ENCODE results near the gene CREG2. TPM values are rescaled to one million over a fixed set of nuclear protein-coding genes. Genes with fewer than 3 reads are reported as not detected.

The CREG2 gene, protein sequence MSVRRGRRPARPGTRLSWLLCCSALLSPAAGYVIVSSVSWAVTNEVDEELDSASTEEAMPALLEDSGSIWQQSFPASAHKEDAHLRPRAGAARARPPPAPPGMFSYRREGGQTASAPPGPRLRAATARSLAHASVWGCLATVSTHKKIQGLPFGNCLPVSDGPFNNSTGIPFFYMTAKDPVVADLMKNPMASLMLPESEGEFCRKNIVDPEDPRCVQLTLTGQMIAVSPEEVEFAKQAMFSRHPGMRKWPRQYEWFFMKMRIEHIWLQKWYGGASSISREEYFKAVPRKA
- under 1 TPM; 0.37 to 0.96 (median 0.55) TPM for polyA plus RNA-seq (ENCODE audit: insufficient read length in 3 of 3)
- long read RNA-seq, donor 1 = 0 reads
- long read RNA-seq, donor 2 = 0 reads
- long read RNA-seq, donor 3 = 0 reads
- long read RNA-seq, donor 4 = 0 reads
- long read RNA-seq, donor 5 = 0 reads
- long read RNA-seq, donor 6 = 0 reads
- long read RNA-seq, donor 7 = 0 reads
- long read RNA-seq, donor 8, partial matches to known transcripts = 0 of 1 reads
- long read RNA-seq, donor 8, other reads (novel, unspliced or antisense) = 0 of 1 reads
- long read RNA-seq, donor 9 = 0 reads
- long read RNA-seq, donor 10, full-length matches to known transcripts = 1 of 1 reads
- long read RNA-seq, donor 10, partial matches to known transcripts = 0 of 1 reads
- long read RNA-seq, donor 10, other reads (novel, unspliced or antisense) = 0 of 1 reads
- long read RNA-seq, donor 11 = 0 reads
- long read RNA-seq, donor 12 = 0 reads
- long read RNA-seq, donor 13 = 0 reads
- long read RNA-seq, donor 14 = 0 reads
- long read RNA-seq, donor 15 = 0 reads
- long read RNA-seq, donor 16 = 0 reads

DNA sequence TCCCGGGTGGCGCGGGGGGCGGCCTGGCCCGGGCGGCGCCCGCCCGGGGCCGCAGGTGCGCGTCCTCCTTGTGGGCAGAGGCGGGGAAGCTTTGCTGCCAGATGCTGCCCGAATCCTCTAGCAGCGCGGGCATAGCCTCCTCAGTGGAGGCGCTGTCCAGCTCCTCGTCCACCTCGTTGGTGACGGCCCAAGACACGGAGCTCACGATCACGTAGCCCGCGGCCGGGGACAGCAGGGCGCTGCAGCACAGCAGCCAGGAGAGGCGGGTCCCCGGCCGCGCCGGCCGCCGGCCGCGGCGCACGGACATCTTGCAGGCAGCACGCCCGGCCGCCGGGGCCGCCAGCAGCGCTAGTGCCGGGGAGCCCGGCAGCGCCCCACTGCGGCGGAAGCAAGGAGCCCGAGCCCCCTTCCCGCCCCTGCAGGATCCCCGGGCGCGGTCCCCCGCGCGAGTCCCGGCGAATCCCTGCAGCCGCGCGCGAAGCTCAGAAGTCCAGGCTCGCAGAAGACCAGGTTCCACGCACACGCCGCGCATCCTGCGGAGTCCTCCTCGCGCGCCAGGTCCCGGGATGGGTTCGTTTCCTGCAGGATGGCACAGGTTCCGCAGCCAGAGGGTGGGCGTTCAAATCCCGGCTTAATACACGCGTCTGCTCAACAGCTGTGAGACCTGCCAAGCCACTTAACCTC is at the start of gene CREG2:
CREG2 (minus strand) TSS at position 353 of the 684 bp plus-strand sequence; CDS start at position 307, 46 bp downstream.
- DNase-seq = peak; percentile 66

DNA sequence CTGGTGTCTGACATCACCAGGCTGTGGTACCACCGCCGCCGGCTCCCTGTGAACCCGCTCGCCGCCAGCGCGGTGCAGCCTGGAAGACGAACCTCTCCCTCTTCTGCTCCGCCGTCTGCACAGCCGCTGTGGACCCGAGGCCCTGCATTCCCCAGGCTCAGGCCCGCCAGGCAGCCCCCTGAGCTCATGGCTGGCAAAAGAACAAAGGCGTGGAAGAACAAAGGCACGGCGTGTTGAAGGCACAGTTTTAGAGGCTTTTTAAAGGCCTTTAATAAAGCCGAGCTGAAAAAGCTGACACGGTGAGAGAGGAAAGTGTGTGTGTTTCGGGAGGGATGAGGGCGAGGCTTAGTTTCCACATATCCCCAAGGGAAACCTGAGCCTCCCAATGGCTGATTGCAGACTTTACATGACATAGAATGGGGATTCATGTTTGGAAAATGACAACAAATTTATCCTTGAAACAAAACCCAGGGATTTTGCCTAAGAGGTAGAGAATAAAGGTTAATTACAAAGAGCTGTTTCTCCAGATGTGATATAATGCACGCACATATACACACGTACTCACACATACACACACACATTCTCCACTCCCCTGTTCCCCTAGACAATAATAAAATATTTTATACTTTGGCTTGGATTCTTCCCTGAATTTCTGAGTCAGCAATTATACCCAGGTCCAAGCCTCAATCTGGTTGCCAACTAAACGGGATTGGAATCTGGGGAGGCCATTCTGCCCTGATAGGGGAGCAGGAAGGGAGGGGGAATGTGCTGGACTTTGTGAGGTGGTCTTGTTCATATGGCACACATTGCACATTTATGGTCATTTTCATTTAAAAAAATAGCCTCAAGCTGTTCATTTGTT is 47.9 kb upstream of the CREG2 start:
- peak; percentile 52 for DNase-seq

DNA sequence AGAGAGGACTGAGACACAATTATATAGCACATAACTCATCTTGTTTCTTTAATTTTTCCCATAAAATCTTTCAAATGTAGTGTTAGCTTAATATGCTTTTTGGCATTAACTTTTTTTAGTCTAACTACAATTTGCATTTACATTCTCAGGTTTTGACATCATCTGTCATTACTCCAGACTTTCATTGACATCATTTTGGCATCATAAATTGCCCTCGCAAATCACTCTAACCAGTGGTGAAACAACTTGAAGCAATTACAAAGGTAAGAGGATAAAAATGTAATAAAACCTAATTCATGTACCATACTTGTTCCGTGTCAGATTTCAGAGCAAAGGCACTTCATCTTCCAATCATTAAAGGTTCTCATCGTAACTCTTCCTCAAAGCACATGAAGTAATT is 46.2 kb upstream of the CREG2 start:
- no peak for DNase-seq

DNA sequence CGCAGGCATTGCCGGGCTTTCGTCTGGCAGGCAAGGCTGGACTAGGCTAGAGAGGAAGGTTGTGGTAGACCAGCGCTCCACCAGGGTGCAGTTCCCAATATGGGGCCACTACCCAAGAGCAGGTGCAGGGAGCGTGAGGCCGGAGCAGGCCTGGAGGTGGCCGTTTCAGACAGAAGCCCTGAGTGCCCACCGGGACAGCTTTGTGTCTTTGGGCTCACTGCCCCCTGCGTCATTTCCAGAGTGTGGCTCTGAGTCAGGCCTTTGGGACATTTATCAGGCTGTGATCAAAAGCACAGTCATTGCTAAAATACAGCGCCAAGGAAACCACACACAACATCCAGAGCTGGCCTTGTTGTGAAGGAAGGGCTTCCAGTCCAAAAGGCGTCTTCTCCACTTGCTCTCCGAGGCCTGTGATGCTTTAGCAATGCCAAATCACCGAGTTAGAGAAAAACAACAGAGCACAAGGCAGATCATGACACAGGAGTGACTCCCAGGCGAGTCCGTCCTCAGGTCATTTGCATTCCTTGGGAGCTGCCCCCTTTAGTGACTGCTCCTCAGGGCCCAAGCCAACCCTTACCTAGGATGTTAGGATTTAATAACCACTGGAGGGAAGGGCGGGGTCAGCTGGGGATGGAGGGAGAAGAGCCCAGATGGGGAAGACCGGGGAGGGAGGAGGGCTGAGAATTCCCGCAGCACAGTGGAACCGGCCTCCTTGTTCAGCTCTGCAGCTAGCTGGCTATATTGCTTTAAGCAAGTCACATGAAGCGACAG is 45.3 kb upstream of the CREG2 start:
- DNase-seq = no peak

DNA sequence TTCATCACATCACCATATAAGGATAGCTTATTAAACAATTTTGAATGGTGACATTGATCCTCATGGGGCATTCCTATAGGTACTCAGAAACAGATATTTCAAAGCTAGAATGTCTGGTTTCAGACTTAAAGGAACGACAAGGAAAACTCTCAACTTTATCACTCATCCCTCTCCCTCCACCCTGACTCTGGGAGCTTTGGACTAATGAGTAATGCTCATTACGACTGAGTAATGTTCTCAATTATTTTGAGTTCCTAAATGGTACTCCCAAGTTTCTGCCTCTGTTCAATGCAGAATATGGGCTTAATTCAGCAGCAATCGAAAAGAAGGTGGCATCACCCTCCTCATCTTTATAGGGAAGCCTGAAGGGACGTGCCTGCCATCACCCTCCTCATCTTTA is 44.2 kb upstream of the CREG2 start:
- DNase-seq = no peak

DNA sequence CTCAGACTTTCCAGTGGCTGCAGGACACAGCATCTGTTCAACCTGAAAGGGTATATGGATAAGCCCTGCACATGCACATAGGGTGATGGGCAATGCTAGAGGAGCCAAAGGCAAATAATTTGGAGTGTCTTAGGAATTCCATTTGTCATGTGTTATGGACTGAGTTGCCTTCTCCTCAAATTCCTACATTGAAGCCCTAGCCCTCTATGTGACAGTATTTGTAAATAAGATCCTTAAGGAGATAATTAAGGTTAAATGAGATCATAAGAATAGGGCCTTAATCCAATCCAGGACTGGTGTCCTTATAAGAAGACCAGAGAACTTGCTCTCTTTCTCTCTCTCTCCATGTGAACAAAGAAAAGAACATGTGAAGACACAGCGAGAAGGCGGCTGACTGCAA is 42.9 kb upstream of the CREG2 start:
- DNase-seq = no peak

DNA sequence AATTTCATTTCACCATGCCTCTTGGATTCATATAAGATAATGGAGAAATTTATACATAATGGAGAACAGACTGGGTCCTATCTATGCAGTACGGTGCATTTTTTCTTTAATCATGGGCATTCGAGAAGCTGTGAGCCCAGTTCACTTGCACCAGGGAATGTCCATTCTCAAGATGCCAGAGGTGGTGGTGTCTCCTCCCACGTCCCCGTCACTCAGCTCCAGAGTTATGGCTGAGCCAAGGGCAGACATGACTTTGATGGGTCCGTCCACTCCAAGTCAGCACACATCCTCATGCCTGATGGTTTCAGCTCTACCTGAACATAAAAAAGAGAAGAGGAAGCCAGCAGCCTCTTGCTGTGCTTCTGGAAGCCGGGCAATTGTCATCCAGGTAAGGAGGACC is 42.1 kb upstream of the CREG2 start:
- no peak for DNase-seq

DNA sequence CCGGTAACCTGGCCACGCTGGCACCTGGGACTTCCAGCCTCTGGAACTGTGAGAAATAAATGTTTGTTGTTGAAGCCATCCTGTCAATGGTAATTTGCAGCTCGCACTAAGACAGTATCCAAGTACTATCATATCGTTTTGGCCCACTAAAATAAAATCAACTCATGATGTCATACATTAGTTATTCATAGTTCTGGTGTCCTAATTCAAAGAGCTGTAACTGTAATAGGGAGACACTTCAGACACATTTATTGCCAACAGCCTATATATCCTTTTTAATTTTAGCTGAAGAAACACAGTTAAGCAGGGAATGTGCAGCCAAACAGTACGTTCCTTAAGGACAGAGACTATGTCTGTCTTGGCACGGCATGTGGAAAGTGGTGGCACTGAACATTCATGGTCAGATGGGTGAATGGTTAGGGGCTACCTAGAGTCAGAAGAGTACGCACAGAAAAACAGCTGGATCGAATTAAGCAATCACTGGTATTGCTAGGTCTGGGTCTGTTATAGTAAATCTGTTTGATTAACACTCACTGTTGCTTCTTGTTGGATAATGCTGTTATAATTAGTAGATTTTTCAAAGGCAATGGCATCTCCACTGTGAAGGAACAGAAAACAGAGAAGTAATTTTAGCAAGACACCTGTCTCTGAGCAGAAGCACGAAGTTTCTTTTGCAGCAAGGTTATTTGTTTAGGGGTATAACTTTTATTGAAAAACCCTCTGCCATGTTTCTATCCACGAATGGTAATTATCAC is 41.3 kb upstream of the CREG2 start:
- DNase-seq = no peak

DNA sequence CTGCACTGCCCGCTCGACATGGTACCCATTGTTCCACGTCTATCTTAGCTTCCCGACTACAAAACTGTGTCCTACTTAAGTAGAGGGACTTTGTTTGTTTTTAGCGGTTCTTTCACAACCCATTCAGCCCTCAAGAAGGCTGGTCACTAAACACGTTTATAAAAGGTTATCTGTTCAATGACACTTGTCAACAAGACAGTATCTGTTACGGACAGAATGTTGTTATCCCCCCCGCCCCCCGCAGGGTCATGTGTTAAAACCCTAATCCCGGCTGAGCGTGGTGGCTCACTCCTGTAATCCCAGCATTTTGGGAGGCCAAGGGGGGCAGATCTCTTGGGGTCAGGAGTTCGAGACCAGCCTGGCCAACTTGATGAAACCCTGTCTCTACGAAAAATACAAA is 40.4 kb upstream of the CREG2 start:
- DNase-seq = no peak

DNA sequence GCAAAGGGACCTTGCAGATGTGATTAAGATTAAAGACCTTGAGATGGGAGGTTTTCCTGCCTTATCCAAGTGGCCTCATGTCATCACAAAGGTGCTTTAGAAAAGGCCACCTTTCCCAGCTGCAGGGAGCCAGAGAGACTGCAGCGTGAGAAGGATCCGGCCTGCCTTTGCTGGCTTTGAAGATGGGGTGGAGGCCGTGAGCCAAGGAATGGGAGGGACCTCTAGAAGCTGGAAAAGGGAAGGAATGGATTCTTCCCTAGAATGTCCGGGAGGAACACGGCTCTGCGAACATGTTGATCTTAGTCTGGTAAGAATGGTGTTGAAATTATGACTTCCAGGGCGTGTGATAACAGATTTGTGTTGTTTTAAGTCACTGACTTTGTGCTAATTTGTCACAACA is 39.9 kb upstream of the CREG2 start:
- DNase-seq = no peak

DNA sequence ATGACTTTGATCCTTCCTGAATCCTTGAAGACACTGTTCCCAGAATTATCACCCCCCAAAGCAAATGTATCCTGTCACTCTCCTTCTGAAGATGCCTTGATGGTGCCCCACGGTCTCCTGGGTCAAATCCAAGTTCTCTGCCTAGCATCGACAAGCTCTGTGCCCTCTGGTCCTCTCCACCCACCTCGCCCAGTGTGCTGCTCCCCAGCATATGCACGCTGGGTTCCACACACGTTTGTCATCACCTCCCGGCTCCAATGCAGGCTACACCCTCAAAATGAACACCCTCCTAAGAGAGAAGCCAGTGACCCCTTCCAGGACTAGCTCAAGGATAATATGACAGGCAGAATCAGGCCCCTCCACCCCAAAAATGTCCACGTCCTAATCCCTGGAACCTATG is 39.5 kb upstream of the CREG2 start:
- no peak for DNase-seq

DNA sequence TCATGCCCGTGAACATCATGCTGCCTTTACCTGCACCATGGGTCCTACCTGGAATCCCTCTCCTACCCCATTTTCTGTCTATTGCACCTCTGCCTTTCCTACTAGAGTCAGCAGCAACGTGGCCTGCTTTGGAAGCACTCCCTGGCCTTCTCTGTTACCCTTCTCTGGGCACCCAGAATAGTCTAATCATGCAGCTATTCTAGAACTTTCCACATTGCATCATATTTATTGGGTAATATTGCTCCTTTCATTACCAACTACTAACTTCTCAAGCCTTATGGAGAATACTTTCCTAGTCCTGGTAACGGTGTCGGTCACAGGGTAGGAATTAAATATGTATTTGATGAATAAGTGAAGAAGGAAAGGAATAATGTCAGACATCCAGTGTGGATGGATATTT is 33.3 kb upstream of the CREG2 start:
- DNase-seq = no peak

DNA sequence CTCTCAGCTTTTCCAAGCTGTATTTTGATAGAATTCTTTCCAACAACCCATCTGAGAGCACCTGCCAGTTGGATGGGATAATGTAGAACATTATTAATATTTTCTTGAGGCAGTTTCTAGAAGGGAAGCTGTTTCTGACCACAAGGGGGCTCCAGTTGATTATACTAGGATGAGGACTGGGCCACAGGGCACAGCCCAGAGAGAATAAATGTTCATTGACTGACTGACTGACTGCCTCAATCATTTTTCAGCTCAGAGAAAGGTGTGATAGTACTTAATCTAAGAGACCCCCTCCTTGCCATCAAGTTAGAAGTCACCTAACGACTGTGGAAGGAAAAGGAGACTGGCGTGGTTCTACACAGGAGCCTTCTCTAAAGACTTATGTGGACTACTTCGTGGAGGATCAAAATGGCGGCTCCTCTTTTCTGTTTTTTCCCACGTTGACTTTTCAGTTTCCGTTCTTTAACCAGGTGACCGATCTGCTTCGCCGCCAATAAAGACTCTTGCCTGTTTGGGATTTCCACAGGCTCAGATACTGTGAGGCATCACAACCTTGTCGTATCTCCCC is 31.9 kb upstream of the CREG2 start:
- DNase-seq = peak; percentile 27

DNA sequence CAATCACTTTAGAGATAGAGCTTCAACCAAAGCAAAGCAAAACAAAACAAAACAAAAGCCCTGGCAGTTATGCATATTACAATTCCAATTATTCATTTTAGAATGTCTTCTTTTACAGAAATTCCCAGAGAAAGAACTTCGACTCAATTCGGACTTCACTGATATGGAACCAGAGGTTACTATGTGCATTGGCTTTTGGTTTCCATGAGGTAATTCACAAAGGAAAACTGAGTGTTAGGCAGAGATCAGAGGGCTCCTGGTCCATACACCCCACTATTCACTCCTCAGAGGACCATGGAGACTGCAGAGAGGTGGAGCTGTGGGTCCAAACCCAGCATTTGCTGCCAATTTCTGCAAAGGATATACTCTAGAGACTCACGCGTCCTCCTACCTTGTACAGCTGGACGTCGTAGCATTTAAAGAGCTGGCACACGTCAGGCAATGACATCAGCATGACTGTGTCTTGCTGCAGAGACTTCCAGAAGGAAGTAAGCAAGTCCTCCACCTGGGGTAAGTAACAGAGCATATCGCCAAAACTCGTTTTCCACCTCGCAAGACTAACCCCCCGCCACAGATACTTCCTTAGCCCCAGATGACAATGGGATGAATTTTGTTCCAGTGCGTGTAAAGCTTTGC is 31.3 kb upstream of the CREG2 start:
- DNase-seq = no peak

DNA sequence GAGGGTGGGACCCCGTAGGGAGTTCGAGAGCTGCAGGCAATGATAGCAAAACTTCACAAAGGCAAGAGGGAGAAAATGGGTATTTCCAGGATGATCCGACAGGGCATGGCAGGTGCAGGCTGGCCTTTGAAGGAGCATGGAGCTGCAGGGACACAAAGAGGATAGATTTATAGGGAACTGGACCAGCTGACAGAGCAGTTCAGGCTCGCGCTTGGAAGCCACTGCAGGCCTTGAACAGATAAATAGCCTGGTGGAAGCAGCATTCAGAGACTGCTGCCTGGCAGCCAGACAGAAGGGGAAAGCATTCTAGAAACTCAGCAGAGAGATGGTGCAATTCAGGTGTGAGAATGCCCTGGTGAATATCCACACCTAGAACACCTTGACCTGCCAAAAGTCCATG is 29.3 kb upstream of the CREG2 start:
- DNase-seq = no peak

DNA sequence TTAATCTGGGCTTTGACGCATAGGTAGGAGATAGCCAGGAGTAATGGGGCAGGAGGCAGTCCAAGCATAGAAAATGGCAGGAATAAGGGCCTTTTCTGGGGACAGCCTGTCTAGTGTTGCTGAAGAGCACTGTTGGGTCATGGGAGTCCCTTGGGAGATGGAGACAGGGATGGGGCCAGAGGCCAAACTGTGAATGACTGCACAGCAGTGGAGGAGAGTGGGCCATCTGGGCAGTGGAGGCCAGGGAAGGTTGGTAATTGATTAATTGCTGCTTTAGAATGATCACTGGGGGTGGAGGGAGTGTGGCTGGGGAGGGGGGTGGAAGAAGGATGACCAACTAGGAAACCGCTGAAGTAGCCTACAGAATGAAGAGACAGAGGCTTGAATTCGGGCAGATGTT is 28.6 kb upstream of the CREG2 start:
- no peak for DNase-seq

DNA sequence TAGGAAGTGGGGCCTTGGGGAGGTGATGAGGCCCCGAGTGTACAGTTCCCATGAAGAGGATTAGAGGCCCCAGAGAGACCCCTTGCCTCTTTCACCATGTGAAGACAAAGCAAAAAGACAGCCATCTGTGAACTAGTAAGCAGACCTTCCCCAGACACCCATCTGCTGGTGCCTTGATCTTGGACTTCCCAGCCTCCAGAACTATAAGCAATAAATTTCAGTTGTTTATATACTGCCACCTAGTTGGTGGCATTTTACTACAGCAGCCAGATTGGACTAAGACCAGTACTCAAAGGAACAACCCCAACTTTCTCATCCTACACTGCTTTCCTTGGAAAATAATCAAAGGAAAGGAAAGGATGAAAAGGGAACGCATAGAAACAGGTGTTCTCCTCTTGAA is 27.9 kb upstream of the CREG2 start:
- DNase-seq = no peak

DNA sequence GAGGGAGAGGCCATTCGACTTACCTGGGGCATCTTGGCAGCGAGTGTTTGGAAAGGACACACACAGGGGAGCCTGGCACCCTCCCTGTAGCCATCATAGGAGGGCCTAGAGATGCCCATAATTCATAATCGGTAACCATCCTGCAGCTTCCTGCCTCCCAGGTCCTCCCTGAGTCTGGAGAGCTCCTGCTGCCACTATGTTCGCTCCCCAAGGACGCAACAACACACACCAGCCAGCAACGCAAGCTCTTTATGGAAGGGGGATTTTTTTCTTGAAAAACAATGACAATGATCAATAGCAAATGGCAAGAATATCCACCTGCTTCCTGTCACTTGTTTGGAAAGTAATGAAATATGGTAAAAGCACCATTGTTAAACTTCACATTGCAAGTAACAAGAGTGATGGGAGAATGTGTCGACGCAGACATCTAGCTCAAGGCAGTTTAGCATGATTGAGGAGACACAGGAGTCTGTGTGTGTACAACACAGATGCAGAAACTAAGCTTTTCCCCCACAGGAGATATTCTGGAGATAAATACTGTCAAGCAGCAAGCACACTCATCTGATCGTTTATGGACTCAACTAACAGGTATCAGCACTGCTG is 24.9 kb upstream of the CREG2 start:
- no peak for DNase-seq

DNA sequence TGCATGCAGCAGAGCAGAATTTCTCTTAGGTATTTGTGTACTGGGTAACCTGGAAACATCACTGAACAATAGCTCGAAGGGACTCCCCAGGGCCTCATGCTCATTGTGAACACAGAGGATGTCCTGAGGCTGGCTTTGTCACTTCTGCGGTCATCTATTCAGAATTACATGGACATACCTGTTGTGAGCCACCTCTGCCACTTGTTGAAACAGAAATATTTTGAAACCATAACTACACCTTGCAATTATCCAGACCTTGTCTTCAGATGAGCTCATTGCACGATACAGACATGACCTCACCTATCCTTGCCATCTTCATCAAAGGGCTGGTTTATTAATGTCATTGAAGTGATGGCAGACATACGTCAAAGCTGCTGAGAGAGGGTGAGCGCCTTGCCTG is 23.4 kb upstream of the CREG2 start:
- DNase-seq = no peak
